ENCODE measurements around the gene CCL22.
A peak's percentile ranks its signal among the peaks of the same experiment; 100 is the strongest.

- no peak for TF ChIP-seq RFX5 (IDR thresholded peaks at IDR 0.05)
- TF ChIP-seq CTCF (IDR thresholded peaks at IDR 0.05), result no peak
- TF ChIP-seq SREBF2 (IDR thresholded peaks at IDR 0.05), result no peak
- no peak for TF ChIP-seq POLR2AphosphoS2 (conservative IDR thresholded peaks at IDR 0.05; ENCODE audit: low read length)
- TF ChIP-seq FOXS1 (CRISPR knock-in tag; IDR thresholded peaks at IDR 0.05), result no peak
- TF ChIP-seq JUN (IDR thresholded peaks at IDR 0.05), result peak in 1 of 2 experiments; percentile 39; a peak in 1 of 5 replicates
- TF ChIP-seq POLR2A (IDR thresholded peaks at IDR 0.05; ENCODE audit: low read length), result no peak
- TF ChIP-seq, protein P1, sequence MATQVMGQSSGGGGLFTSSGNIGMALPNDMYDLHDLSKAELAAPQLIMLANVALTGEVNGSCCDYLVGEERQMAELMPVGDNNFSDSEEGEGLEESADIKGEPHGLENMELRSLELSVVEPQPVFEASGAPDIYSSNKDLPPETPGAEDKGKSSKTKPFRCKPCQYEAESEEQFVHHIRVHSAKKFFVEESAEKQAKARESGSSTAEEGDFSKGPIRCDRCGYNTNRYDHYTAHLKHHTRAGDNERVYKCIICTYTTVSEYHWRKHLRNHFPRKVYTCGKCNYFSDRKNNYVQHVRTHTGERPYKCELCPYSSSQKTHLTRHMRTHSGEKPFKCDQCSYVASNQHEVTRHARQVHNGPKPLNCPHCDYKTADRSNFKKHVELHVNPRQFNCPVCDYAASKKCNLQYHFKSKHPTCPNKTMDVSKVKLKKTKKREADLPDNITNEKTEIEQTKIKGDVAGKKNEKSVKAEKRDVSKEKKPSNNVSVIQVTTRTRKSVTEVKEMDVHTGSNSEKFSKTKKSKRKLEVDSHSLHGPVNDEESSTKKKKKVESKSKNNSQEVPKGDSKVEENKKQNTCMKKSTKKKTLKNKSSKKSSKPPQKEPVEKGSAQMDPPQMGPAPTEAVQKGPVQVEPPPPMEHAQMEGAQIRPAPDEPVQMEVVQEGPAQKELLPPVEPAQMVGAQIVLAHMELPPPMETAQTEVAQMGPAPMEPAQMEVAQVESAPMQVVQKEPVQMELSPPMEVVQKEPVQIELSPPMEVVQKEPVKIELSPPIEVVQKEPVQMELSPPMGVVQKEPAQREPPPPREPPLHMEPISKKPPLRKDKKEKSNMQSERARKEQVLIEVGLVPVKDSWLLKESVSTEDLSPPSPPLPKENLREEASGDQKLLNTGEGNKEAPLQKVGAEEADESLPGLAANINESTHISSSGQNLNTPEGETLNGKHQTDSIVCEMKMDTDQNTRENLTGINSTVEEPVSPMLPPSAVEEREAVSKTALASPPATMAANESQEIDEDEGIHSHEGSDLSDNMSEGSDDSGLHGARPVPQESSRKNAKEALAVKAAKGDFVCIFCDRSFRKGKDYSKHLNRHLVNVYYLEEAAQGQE (IDR thresholded peaks at IDR 0.05), result no peak
- no peak for TF ChIP-seq PBX3 (IDR thresholded peaks at IDR 0.05)
- TF ChIP-seq, protein P2, sequence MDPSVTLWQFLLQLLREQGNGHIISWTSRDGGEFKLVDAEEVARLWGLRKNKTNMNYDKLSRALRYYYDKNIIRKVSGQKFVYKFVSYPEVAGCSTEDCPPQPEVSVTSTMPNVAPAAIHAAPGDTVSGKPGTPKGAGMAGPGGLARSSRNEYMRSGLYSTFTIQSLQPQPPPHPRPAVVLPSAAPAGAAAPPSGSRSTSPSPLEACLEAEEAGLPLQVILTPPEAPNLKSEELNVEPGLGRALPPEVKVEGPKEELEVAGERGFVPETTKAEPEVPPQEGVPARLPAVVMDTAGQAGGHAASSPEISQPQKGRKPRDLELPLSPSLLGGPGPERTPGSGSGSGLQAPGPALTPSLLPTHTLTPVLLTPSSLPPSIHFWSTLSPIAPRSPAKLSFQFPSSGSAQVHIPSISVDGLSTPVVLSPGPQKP (IDR thresholded peaks at IDR 0.05; ENCODE audit: low read depth, low read length), result no peak
Measured at GRCh38 chr16:57379579-57379978, 21.0 kb downstream of the CCL22 start.

Data from A549 (cell line).